A673 (cell line): ENCODE measurements around the gene BARX1. TPM values are rescaled to one million over a fixed set of nuclear protein-coding genes. Genes with fewer than 3 reads are reported as not detected.
"Not testable (repeated sequence)": the region's sequence is repeated elsewhere in the genome, so short reads cannot be mapped to it uniquely, and the experiment has no call there.

ENCODE experiments used
- BruUV-seq: library from RNA; stranded (reverse); fragments of 400-500 nt; replicated peaks from 2 replicates; lab custom pipeline; 2021; lab: Mats Ljungman, UMichigan
- CTCF ChIA-PET: fragments of 300-600 bp; sonication (Branson Sonifier 250); formaldehyde crosslinking; loops from one replicate; lab custom pipeline; 2022; ENCODE audit warnings: antibody characterized with exemption; lab: Charles Lee
- POLR2A ChIA-PET: fragments of 300-600 bp; sonication (Branson Sonifier 250); formaldehyde crosslinking; loops from one replicate; lab custom pipeline; 2022; ENCODE audit warnings: antibody characterized with exemption; ENCODE audit not compliant: low non-redundant PET; lab: Charles Lee
- DNase-seq: peaks from one replicate; pipeline ENCODE4 v3.0.0-alpha.2; 2015; ENCODE audit warnings: low spot score
- H3K27ac ChIP-seq: fragments of 200-600 bp; sonication (generic); 2 replicates; pipeline ENCODE4 v1.5.1; 2016; ENCODE audit warnings: mixed run types, low read depth, mild to moderate bottlenecking, mixed read lengths, antibody characterized with exemption, low read length; ENCODE audit not compliant: poor library complexity, severe bottlenecking
- H3K27me3 ChIP-seq: fragments of 200-600 bp; sonication (generic); replicated peaks from 2 replicates; pipeline ENCODE4 v1.6.1; 2017; ENCODE audit warnings: mixed run types, low read depth, mild to moderate bottlenecking, mixed read lengths, antibody characterized with exemption, low read length; ENCODE audit not compliant: insufficient read depth, poor library complexity
- H3K36me3 ChIP-seq: fragments of 200-600 bp; sonication (generic); 2 replicates; pipeline ENCODE4 v1.6.1; 2016; ENCODE audit warnings: mixed run types, mild to moderate bottlenecking, mixed read lengths, antibody characterized with exemption, low read length; ENCODE audit not compliant: insufficient read depth, poor library complexity, severe bottlenecking
- H3K4me1 ChIP-seq: fragments of 200-600 bp; sonication (generic); 2 replicates; pipeline ENCODE4 v1.6.1; 2017; ENCODE audit warnings: mixed run types, mild to moderate bottlenecking, mixed read lengths, antibody characterized with exemption, low read length; ENCODE audit not compliant: insufficient read depth, poor library complexity, severe bottlenecking
- H3K4me3 ChIP-seq: fragments of 200-600 bp; sonication (generic); 2 replicates; pipeline ENCODE4 v1.5.1; 2016; ENCODE audit warnings: low read depth, mixed run types, mild to moderate bottlenecking, mixed read lengths, low read length; ENCODE audit not compliant: poor library complexity, severe bottlenecking
- H3K9me3 ChIP-seq: fragments of 200-600 bp; sonication (generic); 2 replicates; pipeline ENCODE4 v1.6.1; 2016; ENCODE audit warnings: mixed run types, low read depth, mild to moderate bottlenecking, mixed read lengths, antibody characterized with exemption, low read length; ENCODE audit not compliant: poor library complexity, severe bottlenecking
- CTCF ChIP-seq: fragments of 300-800, 200-600 bp; sonication (generic); conservative IDR thresholded peaks from 2 replicates; pipeline ENCODE4 v1.5.1; 2017; ENCODE audit warnings: low read depth, mild to moderate bottlenecking, antibody characterized with exemption, low read length, moderate library complexity, mixed read lengths
- EZH2 ChIP-seq: fragments of 200-600 bp; sonication (generic); IDR thresholded peaks from 2 replicates; pipeline ENCODE4 v1.6.1; 2017; ENCODE audit warnings: borderline replicate concordance, low read depth, mild to moderate bottlenecking, mixed read lengths, antibody characterized with exemption, low read length; ENCODE audit not compliant: poor library complexity, severe bottlenecking
- intact Hi-C: fragments of 100-400 bp; cut with micrococcal nuclease; formaldehyde crosslinking; loops from one replicate; pipeline ENCODE4 v1.10.0; 2022; ENCODE audit not compliant: unreplicated experiment
- total RNA-seq: library from RNA; stranded (reverse); gene quantifications from 2 replicates; pipeline ENCODE4 v1.2.3, GENCODE V29; 2021

BARX1 gene
- total RNA-seq, 1 experiment from 2014 or later, result 9.8 TPM

GRCh38 chr9:93975262-93975661 is 20.1 kb upstream of the BARX1 start:
- no TSS peak for BruUV-seq

GRCh38 chr9:93974151-93974550 is 19.0 kb upstream of the BARX1 start:
- no TSS peak for BruUV-seq
- TF ChIP-seq CTCF (no peak), EZH2 (no peak)
- no peak overlapping the region for H3K27ac ChIP-seq
- intact Hi-C loops, result no loop called here
- no peaks in the 10 kb centered on the region for H3K9me3 ChIP-seq
- no peak overlapping the region for H3K4me3 ChIP-seq
- POLR2A ChIA-PET, result interaction anchor here (0.7 kb wide), 1 partner anchor 906 kb away, joined by 3 read pairs; no protein-coding TSS in a partner anchor
- no peaks in the 10 kb centered on the region for H3K27me3 ChIP-seq
- CTCF ChIA-PET, result no interaction called here
- no peak for DNase-seq
- no peaks in the 10 kb centered on the region for H3K4me1 ChIP-seq
- H3K36me3 ChIP-seq, result no peaks in the 10 kb centered on the region

More at GRCh38 chr9:93975262-93975661, 20.1 kb upstream of the BARX1 start:
- H3K9me3 ChIP-seq, result no peaks in the 10 kb centered on the region
- no peak for DNase-seq
- no peak overlapping the region for H3K4me3 ChIP-seq
- no peak overlapping the region for H3K27ac ChIP-seq
- ChIA-PET POLR2A (no interaction called here), CTCF (no interaction called here)
- no peaks in the 10 kb centered on the region for H3K27me3 ChIP-seq
- TF ChIP-seq CTCF (no peak), EZH2 (no peak)
- no peaks in the 10 kb centered on the region for H3K4me1 ChIP-seq
- H3K36me3 ChIP-seq, result no peaks in the 10 kb centered on the region
- intact Hi-C loops, result no loop called here

DNA sequence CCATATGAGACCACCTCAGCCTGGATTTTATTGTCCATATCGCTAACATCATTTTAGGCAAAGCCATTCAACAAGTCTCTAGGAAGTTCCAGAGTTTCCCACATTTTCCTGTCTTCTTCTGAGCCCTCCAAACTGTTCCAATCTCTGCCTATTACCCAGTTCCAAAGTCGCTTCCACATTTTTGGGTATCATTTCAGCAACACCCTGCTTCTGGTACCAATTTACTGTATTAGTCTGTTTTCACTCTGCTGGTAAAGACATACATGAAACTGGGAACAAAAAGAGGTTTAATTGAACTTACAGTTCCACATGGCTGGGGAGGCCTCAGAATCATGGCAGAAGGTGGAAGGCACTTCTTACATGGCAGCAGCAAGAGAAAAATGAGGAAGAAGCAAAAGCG is 17.5 kb upstream of the BARX1 start:
- H3K27ac ChIP-seq, H3K4me3 ChIP-seq, H3K9me3 ChIP-seq, POLR2A ChIA-PET, CTCF ChIA-PET, DNase-seq, H3K4me1 ChIP-seq, BruUV-seq, H3K27me3 ChIP-seq, H3K36me3 ChIP-seq, intact Hi-C loops: not testable (repeated sequence)

DNA sequence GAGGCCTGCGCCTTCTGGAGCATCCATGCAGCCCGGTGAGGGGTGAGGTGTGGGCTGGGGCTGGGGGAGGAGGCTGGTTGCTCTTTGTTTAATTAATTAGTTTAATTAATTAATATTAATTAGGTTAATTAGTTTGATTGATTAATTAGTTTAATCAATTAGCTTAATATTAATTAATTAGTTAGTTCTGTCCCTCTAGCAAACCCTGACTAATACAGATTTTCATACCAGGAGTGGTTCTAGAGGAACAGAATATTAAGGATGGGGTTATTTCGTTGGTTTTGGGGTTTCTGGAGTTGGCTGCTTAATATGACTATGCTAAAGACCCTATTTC is 14.1 kb upstream of the BARX1 start:
- DNase-seq, result no peak
- TF ChIP-seq EZH2 (no peak), CTCF (no peak)
- Histone ChIP-seq H3K36me3 (no peaks in the 10 kb centered on the region), H3K27ac (no peak overlapping the region), H3K4me1 (no peaks in the 10 kb centered on the region), H3K4me3 (no peak overlapping the region), H3K9me3 (no peaks in the 10 kb centered on the region), H3K27me3 (no peaks in the 10 kb centered on the region)
- POLR2A ChIA-PET, result no interaction called here
- CTCF ChIA-PET, result no interaction called here
- no TSS peak for BruUV-seq
- intact Hi-C loops, result loop anchor here (10.0 kb wide), 1 partner anchor 814 kb away; no protein-coding TSS in a partner anchor
